IMR-90 (cell line): ENCODE results near the gene LAGE3. TPM values are rescaled to one million over a fixed set of nuclear protein-coding genes. Genes with fewer than 3 reads are reported as not detected.

Source experiments
- ATAC-seq: fragments of 200-7000 bp; cut with Tn5 transposase; 2 replicates; pipeline ENCODE4 v1.9.1; 2020; ENCODE audit warnings: low read depth, mild to moderate bottlenecking, moderate library complexity
- BruUV-seq: library from RNA; stranded (reverse); fragments of 400-500 nt; replicated peaks from 2 replicates; lab custom pipeline; 2021; lab: Mats Ljungman, UMichigan
- CTCF ChIA-PET: fragments of 300-600 bp; formaldehyde crosslinking; extraction: SDS; loops from one replicate; lab custom pipeline; 2021; ENCODE audit warnings: antibody characterized with exemption; lab: Yijun Ruan, JAX
- POLR2A ChIA-PET: fragments of 300-600 bp; sonication (Branson Sonifier 250); formaldehyde crosslinking; loops from one replicate; lab custom pipeline; 2022; ENCODE audit warnings: antibody characterized with exemption; ENCODE audit not compliant: unreplicated experiment; lab: Charles Lee
- DNase-seq: peaks from one replicate; pipeline ENCODE4 v3.0.0; 2013
- H2AFZ ChIP-seq: replicated peaks from 2 replicates; pipeline ENCODE3; 2013; ENCODE audit warnings: low read length, mild to moderate bottlenecking; ENCODE audit not compliant: poor library complexity
- H2AK5ac ChIP-seq: 2 replicates; pipeline ENCODE4 v1.6.1; 2013; ENCODE audit warnings: low read depth, low read length, inconsistent platforms
- H2AK9ac ChIP-seq: replicated peaks from 2 replicates; pipeline ENCODE3; 2013; ENCODE audit warnings: mild to moderate bottlenecking, low read depth, low read length, moderate library complexity; ENCODE audit not compliant: poor library complexity
- H2BK120ac ChIP-seq: 2 replicates; pipeline ENCODE4 v1.6.1; 2013; ENCODE audit warnings: low read depth, low read length, inconsistent platforms
- H2BK15ac ChIP-seq: 3 replicates; pipeline ENCODE4 v1.6.1; 2013; ENCODE audit warnings: low read depth, low read length, inconsistent platforms
- H2BK20ac ChIP-seq: 2 replicates; pipeline ENCODE4 v1.6.1; 2013; ENCODE audit warnings: low read depth, mild to moderate bottlenecking, inconsistent platforms, low read length, moderate library complexity
- H2BK5ac ChIP-seq: 2 replicates; pipeline ENCODE4 v1.6.1; 2013; ENCODE audit warnings: mild to moderate bottlenecking, low read depth, low read length, inconsistent platforms; ENCODE audit not compliant: poor library complexity, severe bottlenecking
- H3K14ac ChIP-seq: replicated peaks from 2 replicates; pipeline ENCODE4 v1.6.1; 2013; ENCODE audit warnings: low read depth, low read length, inconsistent platforms
- H3K18ac ChIP-seq: 2 replicates; pipeline ENCODE4 v1.6.1; 2013; ENCODE audit warnings: low read depth, low read length, control low read depth
- H3K23ac ChIP-seq: 2 replicates; pipeline ENCODE4 v1.6.1; 2013; ENCODE audit warnings: low read depth, low read length, inconsistent platforms
- H3K27ac ChIP-seq: 2 replicates; pipeline ENCODE4 v1.5.1; 2013; ENCODE audit warnings: mild to moderate bottlenecking, control low read depth, low read length; ENCODE audit not compliant: insufficient read depth
- H3K27me3 ChIP-seq: 2 replicates; pipeline ENCODE4 v1.6.1; 2013; ENCODE audit warnings: low read length; ENCODE audit not compliant: control insufficient read depth, insufficient read depth
- H3K36me3 ChIP-seq: 2 replicates; pipeline ENCODE4 v1.6.1; 2013; ENCODE audit warnings: low read length, mixed read lengths; ENCODE audit not compliant: control insufficient read depth, insufficient read depth
- H3K4ac ChIP-seq: 2 replicates; pipeline ENCODE4 v1.6.1; 2013; ENCODE audit warnings: low read depth, low read length, inconsistent platforms
- H3K4me1 ChIP-seq: 2 replicates; pipeline ENCODE4 v1.6.1; 2013; ENCODE audit warnings: low read length, mixed read lengths; ENCODE audit not compliant: control insufficient read depth, insufficient read depth
- H3K4me2 ChIP-seq: 2 replicates; pipeline ENCODE4 v1.6.1; 2013; ENCODE audit warnings: low read depth, mild to moderate bottlenecking, control low read depth, low read length, moderate library complexity
- H3K4me3 ChIP-seq: 2 replicates; pipeline ENCODE4 v1.5.1; 2013; ENCODE audit warnings: low read depth, mild to moderate bottlenecking, control low read depth, low read length, moderate library complexity; ENCODE audit not compliant: insufficient read depth
- H3K56ac ChIP-seq: 2 replicates; pipeline ENCODE4 v1.6.1; 2013; ENCODE audit warnings: low read length, inconsistent platforms; ENCODE audit not compliant: insufficient read depth; ENCODE audit errors: extremely low read depth
- H3K79me1 ChIP-seq, 2 experiments: 2 replicates each; pipeline ENCODE4 v1.6.1; 2013; ENCODE audit warnings: low read length in 2 of 2, inconsistent platforms in 1 of 2, low read depth in 1 of 2
- H3K9ac ChIP-seq: 2 replicates; pipeline ENCODE4 v1.6.1; 2013; ENCODE audit warnings: low read depth, low read length, control low read depth
- H3K9me1 ChIP-seq: 2 replicates; pipeline ENCODE4 v1.6.1; 2013; ENCODE audit warnings: low read length, inconsistent platforms; ENCODE audit not compliant: insufficient read depth
- H3K9me3 ChIP-seq: 2 replicates; pipeline ENCODE4 v1.6.1; 2013; ENCODE audit warnings: low read length; ENCODE audit not compliant: control insufficient read depth, insufficient read depth
- H4K20me1 ChIP-seq: 2 replicates; pipeline ENCODE4 v1.6.1; 2013; ENCODE audit warnings: low read length, inconsistent platforms; ENCODE audit not compliant: insufficient read depth
- H4K5ac ChIP-seq: 2 replicates; pipeline ENCODE4 v1.6.1; 2013; ENCODE audit warnings: mild to moderate bottlenecking, low read depth, low read length, control low read depth
- H4K8ac ChIP-seq, 2 experiments: 2 replicates each; pipeline ENCODE4 v1.6.1; 2013; ENCODE audit warnings: low read depth in 2 of 2, low read length in 2 of 2, control low read depth in 1 of 2, inconsistent platforms in 1 of 2
- H4K91ac ChIP-seq: 2 replicates; pipeline ENCODE4 v1.6.1; 2013; ENCODE audit warnings: low read depth, low read length, inconsistent platforms; ENCODE audit not compliant: insufficient read depth
- BHLHE40 ChIP-seq: fragments of 150-350 bp; IDR thresholded peaks from 2 replicates; pipeline ENCODE4 v1.6.1; 2016; ENCODE audit warnings: mild to moderate bottlenecking, low read depth, low read length
- CEBPB ChIP-seq: IDR thresholded peaks from 2 replicates; pipeline ENCODE4 v1.6.1; 2012; ENCODE audit warnings: low read depth, low read length, improper control_type of control experiment
- CHD1 ChIP-seq: IDR thresholded peaks from 2 replicates; pipeline ENCODE4 v1.6.1; 2012; ENCODE audit warnings: low read depth, low read length, improper control_type of control experiment
- FOS ChIP-seq: fragments of 150-350 bp; IDR thresholded peaks from 2 replicates; pipeline ENCODE4 v1.6.1; 2016; ENCODE audit warnings: low read depth, low read length
- MAFK ChIP-seq: IDR thresholded peaks from 2 replicates; pipeline ENCODE4 v1.6.1; 2012; ENCODE audit warnings: low read depth, low read length, improper control_type of control experiment
- MAZ ChIP-seq: IDR thresholded peaks from 2 replicates; pipeline ENCODE4 v1.6.1; 2012; ENCODE audit warnings: low read depth, mild to moderate bottlenecking, low read length, improper control_type of control experiment, moderate library complexity, borderline replicate concordance
- MXI1 ChIP-seq: IDR thresholded peaks from 2 replicates; pipeline ENCODE4 v1.6.1; 2012; ENCODE audit warnings: low read depth, mild to moderate bottlenecking, low read length, moderate library complexity, borderline replicate concordance
- NFE2L2 ChIP-seq: fragments of 150-350 bp; IDR thresholded peaks from 2 replicates; pipeline ENCODE4 v1.6.1; 2016; ENCODE audit warnings: low read depth, mild to moderate bottlenecking, low read length
- POLR2A ChIP-seq: IDR thresholded peaks from 2 replicates; pipeline ENCODE4 v1.6.1; 2012; ENCODE audit warnings: mild to moderate bottlenecking, low read depth, low read length
- RAD21 ChIP-seq: IDR thresholded peaks from 2 replicates; pipeline ENCODE4 v1.6.1; 2012; ENCODE audit warnings: low read length, improper control_type of control experiment
- RCOR1 ChIP-seq: IDR thresholded peaks from 2 replicates; pipeline ENCODE4 v1.6.1; 2012; ENCODE audit warnings: mild to moderate bottlenecking, low read length, improper control_type of control experiment; ENCODE audit not compliant: insufficient replicate concordance
- RFX5 ChIP-seq: IDR thresholded peaks from 2 replicates; pipeline ENCODE4 v1.8.0; 2012; ENCODE audit warnings: low read depth, mild to moderate bottlenecking, low read length, moderate library complexity
- SMC3 ChIP-seq: fragments of 150-350 bp; IDR thresholded peaks from 2 replicates; pipeline ENCODE4 v1.6.1; 2016; ENCODE audit warnings: low read depth, mild to moderate bottlenecking, antibody characterized with exemption, low read length, moderate library complexity
- WGBS, 2 experiments: methylation state at CpG; one replicate each; pipeline versions ENCODE4 v1.1.5 to v1.1.7; 2013; ENCODE audit warnings: missing lambda C conversion rate in 2 of 2; ENCODE audit not compliant: insufficient read length in 1 of 2; ENCODE audit errors: extremely low coverage in 2 of 2; 5-methylcytosine and 5-hydroxymethylcytosine counted together
- dilution Hi-C: fragments of 300-500 bp; cut with HindIII; formaldehyde crosslinking; loops from one replicate; pipeline ENCODE4 v1.14.3; 2018; ENCODE audit warnings: low sequenced_read_pairs; ENCODE audit not compliant: unreplicated experiment
- in situ Hi-C: fragments of 300-500 bp; cut with MboI; formaldehyde crosslinking; loops from 3 replicates; pipeline ENCODE4 v1.14.3; 2019; ENCODE audit warnings: low sequenced_read_pairs, inconsistent platforms, mixed read lengths
- intact Hi-C: fragments of 100-400 bp; cut with micrococcal nuclease; formaldehyde crosslinking; loops from 2 replicates; pipeline ENCODE4 v1.10.0; 2022
- polyA plus RNA-seq, 3 experiments: library from polyadenylated mRNA; depleted of rRNA; stranded (reverse); fragments of >200 nt; gene quantifications; 2 replicates each; pipeline ENCODE4 v1.2.3, GENCODE V29; 2012; ENCODE audit warnings: low replicate concordance in 1 of 3
- total RNA-seq: library from RNA; depleted of rRNA; stranded (reverse); fragments of >200 nt; gene quantifications from 2 replicates; pipeline ENCODE4 v1.2.3, GENCODE V29; 2012
- TF ChIP-seq, protein P1 (sequence below): conservative IDR thresholded peaks from 2 replicates; pipeline ENCODE4 v1.5.1; 2012; ENCODE audit warnings: mild to moderate bottlenecking, low read depth, low read length, improper control_type of control experiment

Gene LAGE3
- total and polyA plus RNA-seq, 2 of the 4 experiments (the other 2 are of a cell fraction), result 3.6 to 14.8 TPM

DNA sequence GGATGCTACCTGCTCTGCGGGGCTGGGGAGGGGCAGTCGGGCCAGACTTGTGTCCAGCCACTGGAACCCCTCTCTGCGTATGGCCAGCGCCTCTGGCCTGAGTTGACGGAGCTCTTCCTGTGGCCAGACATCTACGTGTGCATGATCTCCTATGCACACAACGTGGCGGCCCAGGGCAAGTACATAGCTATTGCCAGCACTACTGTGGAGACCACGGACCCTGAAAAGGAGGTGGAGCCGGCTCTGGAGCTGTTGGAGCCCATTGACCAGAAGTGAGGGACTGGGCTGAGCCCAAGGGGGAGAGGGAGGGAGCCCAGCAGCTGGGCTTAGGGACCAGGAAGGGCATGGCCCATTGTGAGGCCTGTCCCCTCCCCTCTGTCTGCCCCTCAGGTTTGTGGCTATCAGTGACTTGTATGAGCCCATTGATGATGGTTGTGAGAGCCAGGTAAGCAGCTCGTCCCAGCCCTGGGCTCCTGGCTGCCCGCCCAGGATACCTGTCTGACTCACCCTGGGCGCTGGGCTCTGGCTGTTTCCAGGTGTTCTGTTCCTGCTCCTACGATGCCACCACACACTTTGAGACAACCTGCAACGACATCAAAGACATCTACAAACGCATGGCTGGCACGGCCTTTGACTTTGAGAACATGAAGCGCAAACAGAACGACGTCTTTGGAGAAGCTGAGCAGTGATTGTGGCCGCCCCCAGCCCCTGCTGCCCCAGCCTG is 36.9 kb downstream of the LAGE3 start:
- Histone ChIP-seq H3K36me3 (peaks cover 40% of the 10 kb centered on the region), H3K4me2 (no peak overlapping the region), H4K91ac (no peak overlapping the region), H2AK5ac (no peak overlapping the region), H3K23ac (no peak overlapping the region), H3K56ac (no peak overlapping the region), H3K27me3 (no peaks in the 10 kb centered on the region), H3K14ac (no peak overlapping the region), H3K79me1 (peaks cover 0 to 25% of the 10 kb centered on the region in 2 experiments; a peak in 2 of 4 replicates), H2BK120ac (no peak overlapping the region), H2BK15ac (no peak overlapping the region), H3K9me1 (no peaks in the 10 kb centered on the region), H2AK9ac (no peak overlapping the region), H3K4me1 (peaks cover 11% of the 10 kb centered on the region), H3K4me3 (no peak overlapping the region), H3K4ac (no peak overlapping the region), H4K8ac (no peak overlapping the region), H3K9ac (no peak overlapping the region), H3K9me3 (no peaks in the 10 kb centered on the region; the same call in 1 of the 2 replicates), H2BK20ac (no peak overlapping the region), H3K27ac (no peak overlapping the region), H4K20me1 (peaks cover 14% of the 10 kb centered on the region), H3K18ac (no peak overlapping the region), H4K5ac (no peak overlapping the region), H2AFZ (no peak overlapping the region), H2BK5ac (no peak overlapping the region)
- DNase-seq (no peak), ATAC-seq (no peak)
- in situ Hi-C loops (no loop called here), intact Hi-C loops (no loop called here), dilution Hi-C loops (no loop called here)
- ChIA-PET CTCF (no interaction called here), POLR2A (no interaction called here)
- TF ChIP-seq RCOR1 (no peak), MXI1 (no peak), RAD21 (no peak), MAZ (no peak), CEBPB (no peak), FOS (no peak), CHD1 (no peak), RFX5 (no peak), POLR2A (no peak), BHLHE40 (no peak), MAFK (no peak), NFE2L2 (no peak), SMC3 (no peak)
- TF ChIP-seq, protein P1, sequence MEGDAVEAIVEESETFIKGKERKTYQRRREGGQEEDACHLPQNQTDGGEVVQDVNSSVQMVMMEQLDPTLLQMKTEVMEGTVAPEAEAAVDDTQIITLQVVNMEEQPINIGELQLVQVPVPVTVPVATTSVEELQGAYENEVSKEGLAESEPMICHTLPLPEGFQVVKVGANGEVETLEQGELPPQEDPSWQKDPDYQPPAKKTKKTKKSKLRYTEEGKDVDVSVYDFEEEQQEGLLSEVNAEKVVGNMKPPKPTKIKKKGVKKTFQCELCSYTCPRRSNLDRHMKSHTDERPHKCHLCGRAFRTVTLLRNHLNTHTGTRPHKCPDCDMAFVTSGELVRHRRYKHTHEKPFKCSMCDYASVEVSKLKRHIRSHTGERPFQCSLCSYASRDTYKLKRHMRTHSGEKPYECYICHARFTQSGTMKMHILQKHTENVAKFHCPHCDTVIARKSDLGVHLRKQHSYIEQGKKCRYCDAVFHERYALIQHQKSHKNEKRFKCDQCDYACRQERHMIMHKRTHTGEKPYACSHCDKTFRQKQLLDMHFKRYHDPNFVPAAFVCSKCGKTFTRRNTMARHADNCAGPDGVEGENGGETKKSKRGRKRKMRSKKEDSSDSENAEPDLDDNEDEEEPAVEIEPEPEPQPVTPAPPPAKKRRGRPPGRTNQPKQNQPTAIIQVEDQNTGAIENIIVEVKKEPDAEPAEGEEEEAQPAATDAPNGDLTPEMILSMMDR, result no peak
- BruUV-seq, result TSS peak; percentile 91
- WGBS, 2 experiments, result 91% methylated on average over 14 of the region's 21 CpGs; no CpG with 5 or more reads in 1 of the 2 experiments
